NCI-H69 (cell line): Measurements from ENCODE around the gene HAL.

Experiments
- DNase-seq: peaks from one replicate; lab custom pipeline; 2025; lab: John Stamatoyannopoulos, UW

Gene HAL, protein sequence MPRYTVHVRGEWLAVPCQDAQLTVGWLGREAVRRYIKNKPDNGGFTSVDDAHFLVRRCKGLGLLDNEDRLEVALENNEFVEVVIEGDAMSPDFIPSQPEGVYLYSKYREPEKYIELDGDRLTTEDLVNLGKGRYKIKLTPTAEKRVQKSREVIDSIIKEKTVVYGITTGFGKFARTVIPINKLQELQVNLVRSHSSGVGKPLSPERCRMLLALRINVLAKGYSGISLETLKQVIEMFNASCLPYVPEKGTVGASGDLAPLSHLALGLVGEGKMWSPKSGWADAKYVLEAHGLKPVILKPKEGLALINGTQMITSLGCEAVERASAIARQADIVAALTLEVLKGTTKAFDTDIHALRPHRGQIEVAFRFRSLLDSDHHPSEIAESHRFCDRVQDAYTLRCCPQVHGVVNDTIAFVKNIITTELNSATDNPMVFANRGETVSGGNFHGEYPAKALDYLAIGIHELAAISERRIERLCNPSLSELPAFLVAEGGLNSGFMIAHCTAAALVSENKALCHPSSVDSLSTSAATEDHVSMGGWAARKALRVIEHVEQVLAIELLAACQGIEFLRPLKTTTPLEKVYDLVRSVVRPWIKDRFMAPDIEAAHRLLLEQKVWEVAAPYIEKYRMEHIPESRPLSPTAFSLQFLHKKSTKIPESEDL

DNA sequence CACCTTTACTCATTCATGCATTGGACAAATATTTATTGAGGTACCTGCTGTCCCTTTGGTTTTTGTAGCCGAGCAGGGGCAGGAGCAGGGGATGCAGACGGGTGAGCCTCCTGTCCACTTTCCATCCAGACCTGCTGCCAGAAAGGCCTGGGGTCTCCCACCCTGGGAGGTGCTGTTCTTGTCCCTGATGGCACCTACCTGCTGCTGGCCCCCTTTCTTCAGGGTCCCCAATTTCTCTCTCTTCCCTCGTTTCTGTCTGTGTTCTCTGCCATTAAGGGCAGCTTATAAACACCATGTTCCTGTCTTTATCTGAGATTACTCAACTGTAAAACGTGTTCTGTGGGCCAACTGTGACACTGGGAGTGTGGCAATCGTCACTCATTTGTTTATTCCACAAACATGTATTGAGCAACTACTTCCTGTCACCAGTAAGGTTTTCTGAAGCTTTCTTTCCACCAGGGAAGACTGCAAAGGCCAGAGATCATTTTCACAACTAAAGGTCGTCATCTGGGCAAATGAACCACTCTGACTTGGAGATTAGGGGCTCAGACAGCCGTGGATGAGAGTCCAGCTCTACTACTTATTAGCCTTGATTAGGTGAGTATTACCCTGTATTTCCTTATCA, at the start of gene HAL:
Gene HAL, minus strand, starts transcription at position 311 of the 625 bp plus-strand sequence. CDS start 434 bp downstream, outside the sequence.
- DNase-seq: no peak

DNA sequence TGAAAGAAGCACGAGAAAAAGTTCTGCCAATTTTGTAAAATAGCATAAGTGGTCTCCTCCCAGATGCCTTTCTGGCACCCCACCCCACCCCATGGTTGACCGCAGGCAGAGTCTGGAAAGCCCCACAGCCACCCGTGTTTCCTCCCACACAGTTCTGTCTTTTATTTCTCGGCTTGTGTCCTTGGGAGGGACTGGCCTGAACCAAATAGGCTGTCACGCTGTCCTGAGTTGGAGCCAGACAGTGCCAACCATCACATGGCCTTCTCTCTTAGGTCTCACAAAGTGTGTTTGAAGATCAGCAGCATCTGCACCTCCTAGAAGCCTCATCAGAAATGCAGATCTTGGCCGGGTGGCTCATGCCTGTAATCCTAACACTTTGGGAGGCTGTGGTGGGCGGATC, 49.4 kb upstream of the HAL start:
- no peak for DNase-seq

DNA sequence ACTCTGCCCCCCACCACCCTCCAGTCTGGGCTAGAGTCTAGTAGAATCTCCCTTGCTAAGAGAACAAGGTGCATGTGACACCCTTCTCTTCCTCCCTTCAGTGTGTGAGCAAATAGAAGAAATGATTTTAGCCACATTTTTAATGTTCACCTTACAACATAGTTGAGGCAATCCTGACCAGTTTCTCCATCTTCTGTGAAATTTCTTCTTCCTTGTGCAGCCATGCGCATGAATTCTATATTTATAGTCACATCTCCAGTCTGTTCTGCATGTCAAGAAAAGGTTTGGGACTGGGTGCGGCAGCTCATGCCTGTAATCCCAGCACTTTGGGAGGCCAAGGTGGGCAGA, 48.8 kb upstream of the HAL start:
- DNase-seq: no peak

DNA sequence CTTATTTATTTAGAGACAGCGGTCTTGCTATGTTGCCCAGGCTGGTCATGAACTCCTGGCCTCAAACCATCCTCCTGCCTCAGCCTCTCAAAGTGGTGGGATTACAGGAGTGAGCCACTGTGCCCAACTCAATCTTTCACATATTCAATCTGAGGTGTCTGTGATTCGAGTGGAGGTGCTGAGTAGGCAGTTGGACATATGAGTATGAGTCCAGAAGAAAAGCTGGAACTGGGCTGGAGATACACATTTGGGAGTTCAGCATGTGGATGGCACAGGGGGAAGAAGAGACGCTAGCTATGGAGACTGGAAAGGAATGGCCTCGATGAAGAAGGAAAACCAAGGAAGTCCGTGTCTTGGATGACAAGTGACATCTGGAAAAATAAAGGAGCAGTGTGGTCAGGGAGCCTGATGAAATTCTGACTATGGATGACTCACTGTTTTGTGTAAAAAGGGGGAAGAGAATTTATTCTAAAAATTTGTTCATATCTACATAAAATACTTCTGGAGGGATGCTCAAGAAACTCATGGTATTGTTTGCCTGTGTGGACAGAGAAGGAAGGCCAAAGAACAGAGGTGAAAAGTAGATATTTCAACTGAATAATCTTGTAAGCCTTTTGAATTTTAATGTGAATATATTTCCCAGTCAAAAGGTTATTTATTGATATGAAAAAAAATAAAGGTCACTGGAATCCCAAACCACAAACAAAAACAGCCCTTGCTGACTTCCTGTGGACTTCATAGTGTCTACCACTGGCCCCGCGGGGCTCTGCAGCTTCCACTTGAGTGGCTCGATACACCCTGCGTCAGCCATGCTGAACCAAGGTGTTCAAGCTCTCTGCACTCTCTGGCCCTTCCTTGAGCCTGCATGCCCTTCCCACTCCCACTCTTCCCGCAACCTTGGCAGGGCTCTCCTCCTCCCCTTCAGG, 48.1 kb upstream of the HAL start:
- DNase-seq: no peak

DNA sequence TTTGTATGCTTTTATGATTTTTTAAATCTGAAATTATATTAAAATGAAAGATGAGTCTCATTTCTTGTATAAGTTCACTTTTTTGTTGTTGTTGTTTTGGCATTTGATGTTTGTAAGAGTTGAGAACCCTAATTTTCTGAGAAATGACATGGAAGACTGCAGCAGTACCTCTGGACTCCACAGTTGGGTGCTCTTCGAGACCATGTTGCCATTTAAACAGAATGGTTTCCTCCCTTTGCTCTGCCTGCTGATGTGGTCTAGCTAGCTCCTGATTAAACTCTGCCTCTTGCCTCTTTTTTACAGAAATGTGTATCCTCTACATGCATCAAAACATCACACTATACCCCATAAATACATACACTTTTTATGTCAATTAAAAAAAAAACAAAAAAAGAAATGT, 45.0 kb upstream of the HAL start:
- no peak for DNase-seq

DNA sequence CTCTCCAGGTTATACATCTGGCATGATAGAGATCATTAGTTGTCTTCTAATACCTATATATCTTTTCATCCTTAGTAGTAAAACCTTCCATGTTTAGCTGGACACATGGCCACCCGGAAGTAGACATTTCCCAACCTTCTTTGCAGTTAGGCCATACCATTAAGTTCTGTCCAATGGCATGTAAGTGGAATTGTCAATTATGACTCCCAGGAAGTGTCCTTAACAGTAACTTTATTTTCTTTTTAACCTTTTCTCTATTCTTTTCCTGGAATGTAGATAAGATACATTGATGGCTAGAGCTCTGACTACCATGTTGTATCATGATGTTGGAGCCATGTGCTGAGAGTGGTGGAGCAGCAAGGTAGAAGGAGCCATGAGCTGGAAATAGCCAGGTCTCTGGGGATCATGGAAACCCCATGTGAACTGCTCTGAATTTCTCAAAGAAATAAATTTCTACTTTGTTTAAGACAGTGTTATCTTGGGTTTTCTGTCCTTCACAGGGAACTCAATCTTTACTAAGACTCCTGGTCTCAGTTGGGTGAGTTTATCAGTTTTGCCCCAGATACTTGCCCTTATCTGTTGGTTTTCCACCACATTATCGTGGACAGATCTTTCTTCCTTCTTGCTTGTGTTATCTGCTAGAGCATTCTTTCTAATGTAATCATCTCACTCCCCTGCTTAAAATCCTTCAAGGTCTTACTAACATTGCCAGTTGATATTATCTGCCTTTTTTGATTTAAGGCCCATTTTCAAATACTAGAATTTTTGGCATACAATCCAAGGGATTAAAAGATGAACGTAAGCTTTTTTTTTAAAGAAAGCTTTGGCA, 44.4 kb upstream of the HAL start:
- no peak for DNase-seq

DNA sequence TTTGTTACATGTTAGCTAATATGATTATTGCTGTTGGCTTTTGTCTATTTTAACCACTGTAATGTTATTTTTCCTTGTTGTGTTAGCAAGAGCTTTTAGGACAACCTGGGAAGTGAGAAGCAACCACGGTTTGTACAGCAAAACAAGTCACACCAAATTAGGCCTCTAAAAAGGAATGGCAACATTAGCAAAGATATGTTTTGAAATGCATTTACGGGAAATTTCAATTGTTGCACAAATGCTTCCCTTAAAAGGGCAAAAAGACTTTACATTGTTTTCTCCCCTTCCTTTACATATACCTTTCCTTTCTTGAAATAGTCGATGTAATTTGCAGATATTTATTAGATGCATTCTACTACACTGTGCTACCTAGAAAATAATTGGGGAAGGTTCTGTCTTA, 43.4 kb upstream of the HAL start:
- no peak for DNase-seq

DNA sequence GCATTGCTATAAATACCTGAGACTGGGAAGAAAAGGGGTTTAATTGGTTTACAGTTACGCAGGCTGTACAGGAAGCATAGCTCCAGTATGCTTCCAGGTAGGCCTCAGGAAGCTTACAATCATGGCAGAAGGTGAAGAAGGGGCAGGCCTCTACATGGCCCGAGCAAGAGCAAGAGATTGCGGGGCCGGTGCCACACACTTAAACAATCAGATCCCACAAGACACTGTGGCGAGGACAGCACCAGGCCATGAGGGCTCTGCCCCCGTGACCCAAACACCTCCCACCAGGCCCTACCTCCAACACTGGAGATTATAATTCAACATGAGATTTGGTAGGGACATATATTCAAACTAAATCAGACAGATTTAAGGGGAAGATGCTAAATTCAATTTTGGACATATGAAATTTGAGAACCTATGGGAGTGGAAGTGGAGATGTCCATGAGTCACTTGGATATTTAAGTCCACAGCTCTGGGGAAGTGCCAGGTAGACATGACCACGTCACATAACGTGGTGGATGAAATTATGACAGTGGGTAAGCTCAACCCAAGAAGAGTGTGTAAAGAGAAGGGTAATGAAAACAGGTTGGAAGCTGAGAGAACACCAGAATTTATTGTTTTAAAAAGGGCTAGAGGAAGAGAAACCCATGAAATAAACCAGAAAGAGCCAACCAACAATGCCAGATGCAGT, 40.8 kb upstream of the HAL start:
- no peak for DNase-seq

DNA sequence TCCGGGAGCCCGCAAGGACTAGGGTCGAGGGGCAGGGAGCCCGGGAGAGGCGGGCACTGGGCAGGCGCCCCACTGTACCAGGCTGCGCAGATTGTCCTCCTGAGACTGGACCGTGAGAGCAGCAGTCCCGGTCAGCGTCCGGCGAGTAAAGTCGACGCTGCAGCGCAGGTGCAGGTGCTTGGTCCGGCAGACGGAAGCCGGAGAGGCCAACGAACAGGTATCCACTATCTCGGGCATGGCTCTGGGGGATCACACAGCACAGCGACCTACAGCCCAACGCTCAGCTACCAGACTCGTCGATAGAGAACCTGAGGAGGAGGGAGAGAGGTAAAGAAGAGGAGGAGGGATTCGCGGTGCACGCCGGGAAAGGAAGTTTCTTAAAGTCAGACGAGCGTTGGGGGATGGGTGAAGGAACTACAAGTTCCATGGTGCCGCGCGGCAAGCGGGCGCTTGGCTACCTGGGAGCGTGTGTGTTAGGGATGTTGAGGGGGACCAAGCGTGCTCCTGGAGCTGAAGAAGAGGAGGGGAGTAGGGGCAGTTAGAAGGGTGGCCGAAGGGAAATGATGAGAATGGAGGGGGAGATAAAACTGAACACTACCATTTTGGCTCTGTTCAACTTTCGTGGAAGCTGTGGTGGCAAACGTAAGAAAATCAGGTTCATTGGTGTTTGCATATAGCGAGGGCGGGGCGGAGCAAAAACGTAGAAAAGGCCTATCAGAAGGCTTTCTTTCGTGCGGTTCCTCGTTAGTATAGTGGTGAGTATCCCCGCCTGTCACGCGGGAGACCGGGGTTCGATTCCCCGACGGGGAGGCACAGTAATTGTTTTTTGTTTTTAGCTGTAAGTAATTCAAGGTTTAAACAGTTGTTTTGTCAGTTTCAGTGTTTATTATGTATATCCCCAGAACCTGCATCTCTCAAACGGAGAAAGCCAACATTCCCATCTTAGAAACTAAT, 39.4 kb upstream of the HAL start, which contains the start of gene LTA4H:
Gene LTA4H, minus strand, starts transcription at position 305 of the 954 bp plus-strand sequence. Its CDS starts 68 bp downstream, at position 237.
- peak; percentile 100 for DNase-seq

DNA sequence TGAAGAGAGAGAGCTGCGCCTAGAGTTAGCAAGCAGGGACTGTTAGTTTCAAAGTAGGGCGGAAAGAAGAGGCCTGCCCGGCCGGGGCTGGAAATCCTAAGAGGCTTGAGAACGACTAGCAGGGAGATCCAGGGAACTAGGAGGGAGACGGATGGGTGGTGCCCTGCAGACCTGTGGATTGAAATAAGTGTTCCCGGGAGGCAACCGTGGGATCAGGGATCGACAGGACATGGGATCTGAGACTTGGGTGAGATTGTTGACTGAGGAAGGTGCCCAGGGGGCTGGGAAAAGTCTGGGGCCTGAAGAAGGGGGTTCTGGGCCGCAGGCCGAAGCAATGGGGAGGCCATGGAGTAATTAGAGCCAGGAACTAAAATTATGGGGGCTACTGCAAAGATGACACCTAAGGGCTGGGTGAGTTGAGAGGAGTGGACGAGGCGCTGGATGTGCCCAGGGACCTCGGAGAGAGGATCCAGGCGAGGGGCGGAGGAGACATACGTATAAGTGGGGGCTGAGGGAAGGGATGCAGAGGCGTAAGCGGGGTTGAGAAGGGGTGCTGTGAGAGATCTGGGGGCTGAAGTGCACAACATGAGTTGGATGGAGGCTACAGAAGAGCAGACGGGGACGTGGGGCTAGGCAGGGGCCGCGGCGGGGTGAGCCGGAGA, 38.6 kb upstream of the HAL start:
- DNase-seq: peak; percentile 75

DNA sequence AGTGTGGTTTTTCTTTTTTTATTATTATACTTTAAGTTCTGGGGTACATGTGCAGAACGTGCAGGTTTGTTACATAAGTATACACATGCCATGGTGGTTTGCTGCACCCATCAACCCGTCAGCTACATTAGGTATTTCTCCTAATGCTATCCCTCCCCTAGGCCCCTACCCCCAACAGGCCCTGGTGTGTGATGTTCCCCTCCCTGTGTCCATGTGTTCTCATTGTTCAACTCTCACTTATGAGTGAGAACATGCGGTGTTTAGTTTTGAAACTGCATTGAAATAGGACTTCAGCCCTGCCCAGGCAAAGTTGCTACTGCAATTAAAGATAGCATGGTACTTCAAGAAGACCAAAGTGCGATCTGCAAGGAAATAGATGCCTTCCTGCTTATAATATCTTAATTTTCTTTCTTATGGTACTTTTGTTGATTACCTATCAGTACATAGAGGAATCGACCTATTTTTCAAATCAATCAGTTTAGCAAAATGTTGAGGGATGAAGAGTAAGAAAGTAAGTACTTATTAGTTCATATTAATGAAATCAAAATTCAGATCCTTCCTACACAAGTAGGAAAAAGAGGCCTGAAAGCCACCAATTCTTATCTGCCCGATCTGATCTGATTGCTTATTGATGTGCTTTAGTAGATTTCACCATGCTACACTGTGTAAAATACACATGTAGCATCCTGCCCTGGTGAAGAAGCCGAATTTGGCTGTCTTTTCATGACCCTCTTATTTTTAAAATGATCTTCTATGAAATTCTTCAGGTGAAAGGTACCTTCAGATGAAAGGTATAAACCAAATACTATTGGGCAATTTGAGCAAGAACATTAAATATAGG, 37.6 kb upstream of the HAL start:
- DNase-seq: no peak

DNA sequence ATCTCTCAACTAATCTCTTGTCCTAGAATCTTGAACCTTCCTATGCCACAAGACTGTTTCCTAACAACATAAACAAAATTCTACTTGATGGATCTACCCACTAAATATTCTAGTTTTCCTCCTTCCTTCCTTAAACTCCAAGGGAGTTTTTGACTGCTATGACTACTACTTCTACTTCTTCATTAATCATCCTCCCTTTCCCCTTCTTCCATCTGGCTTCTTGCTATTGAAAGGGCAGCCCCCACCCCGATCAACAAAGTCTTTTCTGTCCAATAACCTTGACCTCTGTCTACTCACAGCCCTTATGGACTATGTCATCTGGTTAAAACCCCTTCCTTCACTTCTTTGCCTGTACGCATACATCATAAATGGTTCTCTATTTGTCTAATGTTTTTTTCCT, 33.7 kb upstream of the HAL start:
- no peak for DNase-seq

DNA sequence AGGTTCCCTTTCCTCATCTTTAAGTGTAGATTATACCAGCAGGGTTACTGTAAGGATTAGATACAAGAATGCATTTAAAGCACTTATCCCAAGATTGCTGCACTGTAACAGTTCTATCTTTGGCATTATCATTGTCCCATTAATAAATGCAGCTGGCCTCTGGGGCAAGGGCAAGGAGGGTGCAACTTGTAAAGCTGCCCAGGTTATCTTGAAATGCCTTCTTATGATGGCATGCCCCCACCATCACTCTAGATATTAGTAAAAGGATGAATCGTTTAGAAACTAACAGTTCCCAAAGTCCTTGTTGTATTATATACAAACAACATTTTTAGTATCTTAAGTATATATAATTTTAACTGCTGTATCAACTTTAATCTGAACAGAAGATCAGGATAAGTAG, 32.4 kb upstream of the HAL start:
- no peak for DNase-seq

DNA sequence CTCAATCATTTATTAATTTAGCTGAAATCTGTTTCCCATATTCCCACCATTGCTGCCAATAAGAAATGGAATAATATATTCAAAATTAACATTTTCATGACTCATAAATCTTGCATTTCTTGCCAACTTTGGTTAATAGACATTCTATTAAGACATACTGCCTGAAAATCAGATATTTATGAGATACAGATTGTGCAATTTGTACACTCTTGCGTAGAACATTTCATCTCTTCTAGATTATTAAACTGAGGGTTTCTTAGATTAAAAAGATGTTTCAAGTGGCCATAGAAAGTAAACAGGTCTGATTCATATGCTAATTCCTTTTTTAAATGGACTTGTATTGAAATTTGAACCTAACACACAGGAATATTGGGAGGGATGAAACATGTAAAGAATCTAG, 30.2 kb upstream of the HAL start:
- DNase-seq: no peak

DNA sequence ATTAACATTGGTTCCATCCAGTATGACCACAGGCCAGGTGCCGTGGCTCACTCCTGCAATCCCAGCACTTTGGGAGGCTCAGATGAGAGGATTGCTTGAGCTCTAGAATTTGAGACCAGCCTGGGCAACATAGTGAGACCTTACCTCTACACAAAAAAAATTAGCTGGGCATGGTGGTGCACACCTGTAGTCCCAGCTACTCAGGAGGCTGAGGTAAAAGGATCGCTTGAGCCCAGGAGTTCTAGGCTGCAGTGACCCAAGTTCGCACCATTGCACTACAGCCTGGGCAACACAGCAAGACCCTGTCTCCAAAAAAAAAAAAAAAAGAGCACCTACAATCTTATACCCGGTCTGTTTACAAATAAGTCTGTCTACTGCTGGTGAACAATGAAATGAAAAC, 29.4 kb upstream of the HAL start:
- no peak for DNase-seq

DNA sequence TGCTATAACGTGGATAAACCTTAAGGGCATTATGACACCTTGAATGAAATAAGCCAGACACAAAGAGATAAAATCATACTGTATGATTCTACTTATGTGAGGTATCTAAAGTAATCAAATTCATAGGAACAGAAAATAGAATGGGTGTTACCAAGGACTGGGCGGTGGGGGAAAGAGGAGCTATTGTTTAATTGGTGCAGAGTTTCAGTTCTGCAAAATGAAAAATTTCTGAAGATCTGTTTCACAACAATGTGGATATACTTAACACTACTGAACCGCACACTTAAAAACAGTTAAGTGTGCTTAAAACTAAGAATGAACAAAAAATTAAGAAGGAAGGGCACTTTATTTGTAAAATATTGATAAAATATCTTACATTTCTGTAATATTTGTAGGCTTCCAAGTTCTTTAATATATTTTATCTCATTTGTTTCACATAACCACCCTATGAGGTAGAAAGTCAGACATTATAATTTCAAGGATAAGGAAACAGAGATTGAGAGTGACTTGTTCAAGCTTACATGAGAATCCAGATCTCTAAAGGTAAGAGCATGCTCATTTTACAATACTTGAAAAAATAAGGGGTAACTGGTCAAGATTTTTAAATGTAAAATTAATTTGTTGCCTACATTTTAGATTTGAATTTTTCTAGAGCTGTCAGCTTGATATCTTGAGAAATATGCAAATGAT, 24.3 kb upstream of the HAL start:
- DNase-seq: no peak

DNA sequence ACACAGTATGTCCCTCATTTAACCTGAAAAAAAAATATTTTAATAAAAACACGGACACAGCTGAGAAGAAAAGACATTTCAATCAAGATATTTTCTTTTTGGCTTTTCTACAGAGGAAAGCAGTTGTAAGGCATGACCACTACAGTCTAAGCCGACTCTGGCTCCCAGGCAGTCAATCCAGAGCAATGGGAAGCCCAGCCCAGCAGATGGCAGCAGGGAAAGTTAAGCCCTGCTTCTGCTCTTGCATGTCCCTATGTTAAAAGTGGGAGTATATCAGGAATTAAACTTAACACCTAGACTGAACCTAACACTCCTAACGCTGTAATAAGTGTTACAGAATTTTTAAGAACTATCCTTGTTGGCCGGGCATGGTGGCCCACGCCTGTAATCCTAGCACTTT, 19.5 kb upstream of the HAL start:
- DNase-seq: peak; percentile 24
